ENCODE measurements around the gene MAPK8IP3. TPM values are rescaled to one million over a fixed set of nuclear protein-coding genes. Genes with fewer than 3 reads are reported as not detected.
"Not testable (repeated sequence)": the region's sequence is repeated elsewhere in the genome, so short reads cannot be mapped to it uniquely, and the experiment has no call there.

MAPK8IP3 gene
- total RNA-seq, 2 donors from 2014 or later = 59.9 to 106 TPM

DNA sequence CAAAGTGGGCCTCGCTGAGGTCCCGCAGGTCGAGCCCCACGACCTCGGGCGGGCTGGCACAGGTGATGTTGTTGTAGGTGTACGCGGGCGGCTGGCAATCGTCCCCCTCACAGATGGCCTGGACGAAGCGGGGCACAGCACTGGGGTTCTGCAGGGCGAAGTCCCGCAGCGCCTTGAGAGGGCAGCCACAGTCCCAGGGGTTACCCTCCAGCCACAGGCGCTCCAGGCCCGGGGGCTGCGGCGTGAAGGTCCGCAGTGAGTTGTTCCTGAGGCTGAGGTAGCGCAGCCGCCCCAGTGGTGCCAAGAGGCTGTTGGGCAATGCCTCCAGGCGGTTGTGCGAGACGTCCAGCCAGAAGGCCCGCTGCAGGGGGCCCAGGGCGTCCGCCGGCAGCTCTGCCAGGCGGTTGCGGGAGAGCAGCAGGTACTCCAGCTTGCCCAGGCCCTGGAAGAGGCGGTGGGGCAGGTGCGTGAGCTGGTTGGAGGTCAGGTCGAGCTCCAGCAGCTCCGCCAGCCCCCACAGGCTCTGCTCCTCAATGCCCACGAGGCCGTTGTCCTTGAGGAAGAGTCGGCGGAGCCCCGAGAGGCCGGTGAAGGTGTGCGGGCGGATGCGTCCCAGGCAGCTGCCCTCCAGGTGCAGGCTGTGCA is 84.7 kb downstream of the MAPK8IP3 start:
- no peaks in the 10 kb centered on the region for H3K27me3 Mint-ChIP-seq
- H3K9me3 Mint-ChIP-seq = no peaks in the 10 kb centered on the region
- no peak overlapping the region for H3K27ac Mint-ChIP-seq
- H3K4me1 Mint-ChIP-seq = peaks cover 3% of the 10 kb centered on the region
- no peak overlapping the region for H3K4me3 Mint-ChIP-seq
- no peak for ATAC-seq (replicated peaks)
- peaks cover 7% of the 10 kb centered on the region for H3K36me3 Mint-ChIP-seq (ENCODE audit: low read depth)

DNA sequence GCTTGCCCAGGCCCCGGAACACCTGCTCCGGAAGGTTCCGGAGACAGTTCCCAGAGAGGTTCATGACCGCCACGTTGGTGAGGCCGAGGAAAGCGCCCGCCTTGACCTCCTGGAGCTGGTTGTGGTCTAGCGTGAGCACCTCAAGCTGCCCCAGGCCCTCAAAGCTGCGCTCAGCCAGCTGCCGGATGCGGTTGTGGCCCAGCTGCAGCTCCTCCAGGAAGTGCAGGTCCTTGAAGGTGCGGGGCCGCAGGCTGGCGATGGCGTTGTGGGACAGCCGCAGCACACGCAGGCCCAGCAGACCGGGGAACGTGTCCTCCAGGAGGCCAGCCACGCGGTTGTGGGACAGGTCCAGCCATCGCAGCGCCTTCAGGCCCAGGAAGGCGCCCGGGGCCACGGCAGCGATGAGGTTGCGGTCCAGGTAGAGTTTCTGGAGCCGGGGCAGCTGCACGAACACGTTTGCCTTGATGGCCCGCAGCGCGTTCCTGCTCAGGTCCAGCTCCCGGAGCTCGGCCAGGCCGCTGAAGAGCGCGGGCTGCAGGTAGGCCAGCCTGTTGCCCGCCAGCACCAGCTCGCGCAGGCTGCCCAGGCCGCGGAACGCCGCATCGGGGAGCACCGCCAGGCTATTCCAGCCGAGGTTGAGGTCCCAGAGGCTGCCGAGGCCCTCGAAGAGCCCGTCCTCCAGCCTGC is 85.4 kb downstream of the MAPK8IP3 start:
- H3K4me3 Mint-ChIP-seq = no peak overlapping the region
- no peak overlapping the region for H3K27ac Mint-ChIP-seq
- peaks cover 7% of the 10 kb centered on the region for H3K36me3 Mint-ChIP-seq (ENCODE audit: low read depth)
- H3K4me1 Mint-ChIP-seq = peaks cover 3% of the 10 kb centered on the region
- H3K9me3 Mint-ChIP-seq = no peaks in the 10 kb centered on the region
- no peak for ATAC-seq (replicated peaks)
- H3K27me3 Mint-ChIP-seq = no peaks in the 10 kb centered on the region

DNA sequence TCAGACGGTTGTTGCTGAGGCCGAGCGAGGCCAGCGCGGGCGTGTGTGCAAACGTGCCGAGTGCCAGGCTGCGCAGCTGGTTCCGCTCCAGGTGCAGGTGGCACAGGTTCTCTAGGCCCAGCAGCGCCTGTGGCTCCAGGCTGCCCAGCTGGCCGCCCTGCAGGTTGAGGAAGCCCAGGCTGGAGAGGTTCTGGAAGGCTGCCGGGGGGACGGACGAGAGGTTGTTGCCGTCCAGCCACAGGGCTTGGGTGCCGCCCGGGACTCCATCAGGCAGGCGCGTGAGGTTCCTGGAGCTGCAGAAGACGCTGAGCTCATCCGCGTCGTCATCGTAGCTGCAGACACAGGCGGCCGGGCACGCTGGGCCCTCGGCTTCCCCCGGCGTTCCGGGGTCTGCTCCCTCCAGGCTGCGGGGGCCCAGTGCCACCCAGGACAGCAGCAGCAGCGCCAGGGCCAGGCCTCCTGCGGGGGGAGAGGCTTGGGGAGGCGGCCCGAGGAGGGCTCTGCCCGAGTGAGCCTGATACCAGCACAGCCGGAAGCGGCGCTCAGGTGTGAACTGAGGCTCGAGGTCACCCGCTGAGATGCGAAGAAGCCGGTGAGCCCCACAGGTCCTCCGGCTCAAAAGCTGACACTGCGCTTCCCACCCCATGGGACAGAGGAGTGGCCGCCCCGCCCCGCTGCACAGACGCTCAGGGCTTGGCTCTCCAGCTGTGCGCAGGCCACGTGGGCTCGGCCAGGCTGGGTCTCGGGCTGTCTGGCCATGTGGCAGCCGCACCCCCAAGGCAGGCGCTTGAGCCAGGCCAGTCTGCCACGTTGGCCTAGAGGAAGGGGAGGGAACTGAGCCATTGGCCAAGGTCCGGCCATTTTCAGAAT is 86.2 kb downstream of the MAPK8IP3 start:
- Mint-ChIP-seq H3K4me3 (no peak overlapping the region), H3K9me3 (no peaks in the 10 kb centered on the region), H3K36me3 (ENCODE audit: low read depth) (peaks cover 7% of the 10 kb centered on the region), H3K27ac (no peak overlapping the region), H3K27me3 (no peaks in the 10 kb centered on the region), H3K4me1 (peaks cover 3% of the 10 kb centered on the region)
- no peak for ATAC-seq (replicated peaks)

DNA sequence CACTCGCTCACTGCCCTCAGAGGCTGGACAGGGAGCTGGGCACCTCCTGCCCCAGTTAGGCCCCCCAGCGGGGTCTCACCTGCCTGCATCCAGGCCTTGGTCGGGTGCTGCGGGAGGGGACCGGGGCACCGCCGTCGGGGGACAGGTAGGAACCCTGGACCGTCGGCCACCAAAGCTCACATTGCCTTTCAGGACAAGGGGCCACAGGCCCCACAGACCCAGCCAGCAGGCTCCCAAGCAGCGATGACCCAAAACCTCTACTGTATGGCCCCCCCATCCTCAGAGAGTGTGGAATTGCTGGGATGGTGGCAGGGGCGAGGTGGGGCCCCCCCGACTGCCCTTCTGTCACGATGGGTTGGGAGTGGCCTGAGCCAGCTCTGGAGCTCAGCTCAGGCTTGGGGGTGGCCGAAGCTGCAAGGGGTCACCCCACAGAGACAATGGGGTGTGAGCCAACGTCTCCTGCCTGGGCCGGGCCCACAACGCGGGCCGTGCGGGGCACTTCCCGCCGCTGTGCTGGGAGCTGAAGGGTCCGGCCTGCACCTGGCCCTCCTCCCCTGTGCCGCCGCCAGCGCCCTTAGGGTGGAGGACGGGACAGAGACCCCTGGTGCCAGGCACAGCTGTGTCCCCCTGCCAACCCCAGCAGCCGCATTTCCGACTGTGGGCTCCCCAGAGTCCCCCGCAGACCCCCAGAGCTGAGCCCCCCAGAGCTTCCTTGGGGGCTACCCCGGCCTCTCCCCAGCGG is 87.0 kb downstream of the MAPK8IP3 start:
- H3K4me3 Mint-ChIP-seq = no peak overlapping the region
- no peak for ATAC-seq (replicated peaks)
- H3K9me3 Mint-ChIP-seq = no peaks in the 10 kb centered on the region
- peaks cover 3% of the 10 kb centered on the region for H3K4me1 Mint-ChIP-seq
- H3K27ac Mint-ChIP-seq = no peak overlapping the region
- H3K36me3 Mint-ChIP-seq (ENCODE audit: low read depth) = peaks cover 7% of the 10 kb centered on the region
- H3K27me3 Mint-ChIP-seq = no peaks in the 10 kb centered on the region

DNA sequence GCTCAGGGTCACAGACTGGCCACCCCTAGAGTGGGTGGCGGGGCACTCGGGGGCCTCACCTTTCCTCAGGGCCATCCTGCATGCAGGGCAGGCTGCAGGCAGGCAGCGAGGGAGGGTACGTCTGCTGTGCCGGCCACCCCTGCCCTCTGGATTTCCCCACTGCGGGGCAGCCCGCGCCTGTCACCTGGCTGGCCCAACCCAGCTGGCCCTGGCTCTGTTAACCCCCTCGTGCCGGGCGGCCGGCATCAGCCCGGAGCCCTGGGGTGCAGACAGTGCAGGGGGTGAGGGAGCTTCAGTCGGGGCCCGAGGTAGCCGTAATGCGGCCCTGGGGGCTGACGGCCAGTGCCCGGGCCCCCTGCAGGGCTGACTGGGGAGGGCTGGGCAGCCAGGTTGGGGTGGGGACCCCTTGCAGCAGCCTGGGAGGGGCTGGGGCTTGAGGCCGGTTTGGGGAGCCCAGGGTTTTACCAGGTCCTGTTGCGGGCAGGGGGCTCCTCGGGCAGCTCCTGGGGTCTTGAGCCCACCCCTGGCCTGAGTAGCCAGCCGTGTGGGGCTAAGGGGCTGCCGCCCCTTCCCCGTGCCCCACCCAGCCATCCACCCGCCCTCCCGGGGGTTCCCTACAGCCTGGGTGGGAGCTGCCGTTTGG is 87.7 kb downstream of the MAPK8IP3 start, which contains the start of gene IGFALS:
Gene IGFALS (minus strand): TSS at position 128 of the 643 bp plus-strand sequence. CDS start 53 bp downstream, at position 75.
- no peaks in the 10 kb centered on the region for H3K27me3 Mint-ChIP-seq
- H3K9me3 Mint-ChIP-seq = no peaks in the 10 kb centered on the region
- H3K36me3 Mint-ChIP-seq (ENCODE audit: low read depth) = peaks cover 6% of the 10 kb centered on the region
- H3K4me1 Mint-ChIP-seq = peaks cover 3% of the 10 kb centered on the region
- no peak within 1 kb of the TSS for H3K27ac Mint-ChIP-seq
- no peak for ATAC-seq (replicated peaks)
- H3K4me3 Mint-ChIP-seq = no peak within 1 kb of the TSS

DNA sequence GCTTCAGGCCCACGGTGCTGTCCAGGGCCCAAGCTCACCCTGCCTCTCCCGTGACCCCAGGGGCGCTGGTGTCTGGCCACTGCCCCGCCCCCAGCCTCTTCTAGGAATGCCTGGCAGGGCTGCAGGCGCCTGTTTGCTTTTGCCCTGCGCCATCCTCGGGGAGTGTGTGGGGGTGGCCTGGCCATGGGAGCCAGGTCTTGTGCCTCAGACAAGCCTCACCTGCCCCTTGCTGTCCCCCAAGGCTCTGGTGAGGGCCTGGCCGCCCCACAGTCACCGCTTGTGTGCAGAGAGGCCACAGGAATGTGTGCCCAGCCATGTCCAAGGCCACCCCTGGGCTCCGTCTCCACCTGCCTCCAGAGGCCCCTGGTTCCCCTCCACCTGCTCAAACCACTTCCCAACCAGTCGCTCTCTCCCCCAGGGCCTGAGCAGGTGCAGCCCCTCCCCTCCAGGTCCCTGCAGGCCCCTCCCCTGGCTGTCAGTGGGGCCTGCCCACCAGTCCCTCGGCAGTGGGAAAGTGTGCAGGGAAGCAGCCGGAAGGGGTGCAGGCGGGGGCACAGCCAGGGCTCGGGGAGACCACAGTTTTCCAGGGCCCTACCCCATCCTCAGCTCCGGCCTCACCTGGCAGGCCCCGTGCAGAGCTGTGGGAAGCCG is 88.4 kb downstream of the MAPK8IP3 start:
- ATAC-seq (replicated peaks) = no peak
- H3K36me3 Mint-ChIP-seq (ENCODE audit: low read depth) = no peaks in the 10 kb centered on the region
- H3K27me3 Mint-ChIP-seq = no peaks in the 10 kb centered on the region
- H3K4me3 Mint-ChIP-seq = no peak overlapping the region
- H3K9me3 Mint-ChIP-seq = peaks cover 4% of the 10 kb centered on the region
- H3K4me1 Mint-ChIP-seq = no peaks in the 10 kb centered on the region
- no peak overlapping the region for H3K27ac Mint-ChIP-seq

DNA sequence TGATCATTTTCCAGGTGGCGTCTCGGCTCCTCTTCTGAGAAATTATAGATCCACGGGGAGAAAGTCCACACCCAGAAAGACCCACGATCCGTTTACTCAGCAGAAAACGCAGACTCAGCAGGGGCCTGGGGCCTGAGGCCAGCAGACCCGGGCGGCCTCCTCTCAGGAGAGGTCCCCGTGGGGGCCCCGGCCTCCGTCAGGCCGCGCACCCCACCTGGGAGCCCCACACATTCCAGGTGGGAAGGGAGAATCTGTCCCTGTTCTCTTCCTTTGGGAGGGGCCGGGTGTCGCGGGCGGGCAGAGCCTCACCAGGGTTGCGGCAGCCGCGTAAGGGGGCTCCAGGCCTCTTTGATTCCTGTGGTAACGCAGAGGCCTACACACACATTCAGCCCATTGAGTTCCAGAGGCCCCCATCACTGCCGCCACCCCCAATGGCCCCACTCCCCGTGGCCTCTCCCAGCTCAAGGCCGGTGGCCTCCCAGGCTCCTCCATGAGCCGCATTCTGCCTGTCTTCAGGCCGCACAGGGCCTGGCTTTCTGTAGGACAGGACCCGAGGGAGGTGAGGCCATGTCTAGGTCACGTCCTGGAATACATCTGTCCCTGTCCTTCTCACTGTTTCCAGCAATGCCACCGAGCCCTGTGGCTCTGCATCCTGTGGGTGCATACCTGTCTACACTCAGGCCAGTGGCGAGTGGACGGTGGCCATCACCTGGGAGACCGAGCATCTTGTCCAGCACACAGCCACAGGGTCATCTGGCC is 89.1 kb downstream of the MAPK8IP3 start:
- Mint-ChIP-seq H3K4me1 (no peaks in the 10 kb centered on the region), H3K9me3 (peaks cover 8% of the 10 kb centered on the region), H3K36me3 (ENCODE audit: low read depth) (no peaks in the 10 kb centered on the region), H3K4me3 (no peak overlapping the region), H3K27ac (no peak overlapping the region), H3K27me3 (no peaks in the 10 kb centered on the region)
- no peak for ATAC-seq (replicated peaks)

DNA sequence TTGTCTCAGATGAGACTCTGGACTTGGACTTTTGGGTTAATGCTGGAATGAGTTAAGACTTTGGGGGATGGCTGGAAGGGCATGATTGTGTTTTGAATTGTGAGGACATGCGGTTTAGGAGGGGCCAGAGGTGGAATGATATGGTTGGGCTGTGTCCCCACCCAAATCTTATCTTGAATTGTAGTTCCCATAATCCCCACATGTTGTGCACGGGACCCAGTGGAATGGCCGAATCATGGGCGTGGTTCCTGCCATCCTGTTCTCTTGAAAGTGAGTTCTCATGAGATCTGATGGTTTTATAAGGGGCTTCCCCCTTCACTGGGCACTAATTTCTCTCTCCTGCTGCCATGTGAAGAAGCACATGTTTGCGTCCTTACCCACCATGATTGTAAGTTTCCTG is 93.3 kb downstream of the MAPK8IP3 start:
- not testable (repeated sequence) for H3K4me3 Mint-ChIP-seq; ATAC-seq (replicated peaks); H3K27ac Mint-ChIP-seq; H3K9me3 Mint-ChIP-seq; H3K27me3 Mint-ChIP-seq; H3K4me1 Mint-ChIP-seq; H3K36me3 Mint-ChIP-seq (ENCODE audit: low read depth)

DNA sequence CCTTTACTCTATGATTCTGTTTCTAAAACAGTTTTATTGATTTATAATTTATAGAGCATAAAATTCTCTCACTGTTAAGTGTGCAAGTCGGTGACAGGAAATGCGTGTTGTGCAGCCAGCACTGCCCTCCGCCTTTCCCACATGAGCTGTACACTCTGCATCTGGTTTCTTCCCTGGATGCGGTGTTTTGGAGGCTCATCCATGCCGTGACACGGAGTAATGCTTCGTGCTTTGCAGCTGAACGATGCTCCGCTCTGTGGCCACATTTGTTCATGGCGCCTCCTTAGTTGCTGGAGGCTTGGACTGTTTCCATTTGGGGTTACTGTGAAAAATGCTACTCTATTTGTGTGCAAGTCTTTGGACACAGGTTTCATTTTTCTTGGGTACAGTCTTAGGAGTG is 94.7 kb downstream of the MAPK8IP3 start:
- peaks cover 8% of the 10 kb centered on the region for H3K9me3 Mint-ChIP-seq
- no peak overlapping the region for H3K27ac Mint-ChIP-seq
- peaks cover 9% of the 10 kb centered on the region for H3K36me3 Mint-ChIP-seq (ENCODE audit: low read depth)
- no peak for ATAC-seq (replicated peaks)
- H3K4me3 Mint-ChIP-seq = no peak overlapping the region
- H3K27me3 Mint-ChIP-seq = no peaks in the 10 kb centered on the region
- H3K4me1 Mint-ChIP-seq = no peaks in the 10 kb centered on the region

DNA sequence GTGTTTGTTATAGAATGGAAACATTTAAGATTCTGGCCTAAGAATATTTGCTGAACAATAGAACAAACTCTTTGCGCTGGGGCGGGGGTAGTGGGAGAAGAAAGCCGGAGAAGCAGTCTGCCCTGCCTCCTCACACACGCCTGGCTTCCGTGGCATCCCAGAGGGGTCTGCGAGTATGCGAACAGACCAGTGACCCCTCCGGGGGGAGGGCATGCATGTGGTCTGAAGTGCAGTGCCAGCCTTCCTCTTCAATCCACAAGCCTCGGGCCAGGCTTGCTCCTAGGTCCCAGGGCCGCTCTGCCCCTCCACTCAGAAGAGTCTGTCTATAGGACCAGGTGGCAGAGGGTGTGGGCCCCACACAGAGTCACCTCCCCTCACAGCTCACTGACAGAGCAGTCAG is 101.6 kb downstream of the MAPK8IP3 start:
- H3K27me3 Mint-ChIP-seq = no peaks in the 10 kb centered on the region

DNA sequence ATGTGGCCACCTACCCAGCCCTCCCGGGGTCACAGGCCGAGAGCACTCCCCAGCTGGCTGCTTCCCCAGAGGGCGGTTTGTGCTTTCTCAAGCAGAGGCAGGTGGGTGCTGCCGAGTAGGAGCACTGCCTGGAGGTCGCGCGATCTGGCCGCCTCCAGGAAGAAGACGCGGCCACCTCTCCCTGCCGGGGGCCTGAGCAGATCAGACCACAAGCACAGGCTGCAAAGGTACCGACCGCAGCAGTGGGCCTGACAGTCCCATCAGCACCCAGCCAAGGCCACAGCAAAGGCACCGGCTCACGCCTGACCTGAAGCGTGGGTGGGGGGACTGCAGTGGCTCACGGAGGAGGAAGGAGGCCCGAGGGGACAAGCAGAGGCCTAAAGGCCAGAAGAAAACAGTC is 102.7 kb downstream of the MAPK8IP3 start:
- H3K4me3 Mint-ChIP-seq = no peak overlapping the region
- H3K27ac Mint-ChIP-seq = no peak overlapping the region
- peaks cover 8% of the 10 kb centered on the region for H3K4me1 Mint-ChIP-seq
- no peaks in the 10 kb centered on the region for H3K27me3 Mint-ChIP-seq
- no peaks in the 10 kb centered on the region for H3K9me3 Mint-ChIP-seq
- ATAC-seq (replicated peaks) = no peak
- H3K36me3 Mint-ChIP-seq (ENCODE audit: low read depth) = peaks cover 47% of the 10 kb centered on the region

More for the DNA sequence above, 101.6 kb downstream of the MAPK8IP3 start:
- H3K36me3 Mint-ChIP-seq (ENCODE audit: low read depth) = peaks cover 43% of the 10 kb centered on the region
- ATAC-seq (replicated peaks) = no peak
- no peak overlapping the region for H3K4me3 Mint-ChIP-seq
- H3K27ac Mint-ChIP-seq = no peak overlapping the region
- no peaks in the 10 kb centered on the region for H3K4me1 Mint-ChIP-seq
- no peaks in the 10 kb centered on the region for H3K9me3 Mint-ChIP-seq

DNA sequence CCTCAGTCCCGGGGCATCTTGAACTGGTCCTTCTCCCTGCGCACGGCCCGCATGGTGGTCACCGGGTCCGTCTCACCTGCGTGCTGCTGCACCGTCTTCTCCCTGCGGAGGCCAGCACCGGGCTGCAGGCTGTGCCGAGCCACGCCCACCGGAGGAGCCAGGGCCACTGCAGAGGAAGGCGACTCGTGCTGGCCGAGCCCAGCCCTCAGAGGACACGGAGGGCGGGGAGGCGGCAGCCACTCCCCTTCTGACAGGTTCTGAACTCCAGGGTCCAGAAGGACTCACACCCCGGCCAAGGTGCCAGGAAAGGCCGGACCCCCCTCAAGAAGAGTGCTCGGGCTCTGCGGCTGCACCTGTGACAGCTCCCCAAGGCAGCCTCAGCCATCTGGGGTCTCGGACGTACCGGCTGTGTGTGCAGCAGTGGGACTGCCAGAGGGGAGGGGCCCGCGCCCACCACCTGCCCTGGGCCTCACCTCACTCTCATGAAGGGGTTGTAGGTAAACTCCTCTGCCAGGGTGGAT is 103.3 kb downstream of the MAPK8IP3 start:
- Mint-ChIP-seq H3K9me3 (no peaks in the 10 kb centered on the region), H3K36me3 (ENCODE audit: low read depth) (peaks cover 53% of the 10 kb centered on the region), H3K4me3 (no peak overlapping the region), H3K27me3 (no peaks in the 10 kb centered on the region), H3K4me1 (peaks cover 9% of the 10 kb centered on the region), H3K27ac (no peak overlapping the region)
- ATAC-seq (replicated peaks) = no peak

DNA sequence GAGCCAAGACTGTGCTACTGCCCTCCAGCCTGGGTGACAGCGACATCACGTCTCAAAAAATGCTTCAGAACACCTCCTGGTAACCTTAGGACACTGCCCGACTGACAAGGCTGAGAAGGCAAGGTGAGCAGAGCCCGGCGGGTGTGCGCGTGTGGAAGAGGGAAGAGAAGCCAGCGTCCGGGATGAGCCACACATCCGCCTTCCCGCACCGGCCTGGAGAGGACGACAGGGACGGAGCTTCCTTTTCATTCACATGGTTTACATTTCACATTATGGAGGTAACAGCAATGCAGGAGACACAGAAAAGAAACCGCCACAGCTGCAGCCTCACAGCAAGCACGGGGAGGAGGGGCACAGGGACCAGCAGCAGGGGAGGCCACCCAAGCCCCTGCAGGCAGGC is 104.1 kb downstream of the MAPK8IP3 start:
- Mint-ChIP-seq H3K36me3 (ENCODE audit: low read depth) (peaks cover 52% of the 10 kb centered on the region), H3K4me3 (no peak overlapping the region), H3K4me1 (peaks cover 9% of the 10 kb centered on the region), H3K27me3 (no peaks in the 10 kb centered on the region), H3K9me3 (no peaks in the 10 kb centered on the region), H3K27ac (no peak overlapping the region)
- ATAC-seq (replicated peaks) = no peak

All from activated T-helper 17 cell treated with anti-CD3 and anti-CD28 coated beads, Interleukin-2, amount 50 U/mL, for 72 hours (primary cell).